GM19328 (cell line): ENCODE results near the gene ACTA1.
"Not testable (repeated sequence)": the region's sequence is repeated elsewhere in the genome, so short reads cannot be mapped to it uniquely, and the experiment has no call there.

Source experiments
- ATAC-seq: cut with Tn5 transposase; IDR thresholded peaks from one replicate; pipeline ENCODE4 v1.9.1; 2021; ENCODE audit warnings: mild to moderate bottlenecking, moderate library complexity; ENCODE audit not compliant: unreplicated experiment

Gene ACTA1

DNA sequence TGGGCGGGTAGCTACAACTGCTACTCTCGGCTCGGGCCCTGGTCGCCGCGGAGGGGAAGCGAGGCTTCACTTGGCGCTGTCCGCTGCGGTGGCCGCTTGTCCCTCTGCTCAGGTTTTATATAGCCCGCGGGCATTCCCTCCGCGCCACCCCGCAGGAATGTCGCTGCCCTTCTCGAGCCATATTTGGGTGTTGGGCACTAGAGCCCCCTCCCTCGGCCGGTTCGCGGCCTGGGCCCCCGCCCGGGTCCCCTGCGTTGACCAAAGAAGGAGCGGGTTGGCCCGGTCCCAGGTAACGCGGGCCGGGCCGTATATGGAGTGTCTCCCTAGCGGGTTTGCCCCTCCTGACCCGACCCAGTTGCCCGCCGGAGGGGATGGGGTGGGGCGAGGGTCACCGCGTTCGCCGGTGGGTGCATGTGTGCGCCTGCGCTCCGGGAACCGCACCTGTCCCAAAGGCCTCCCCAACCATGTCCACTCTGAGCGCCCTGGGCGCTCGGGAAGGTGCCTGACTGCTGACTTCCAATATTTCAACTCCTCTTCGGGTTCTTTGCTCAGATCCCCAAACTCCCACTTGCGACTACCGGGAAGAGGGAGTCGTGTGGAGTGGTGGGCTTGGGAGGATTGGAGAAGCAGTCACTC, at the start of gene ACTA1:
Gene ACTA1 (minus strand): TSS at position 90 of the 636 bp plus-strand sequence. CDS start 979 bp downstream, outside the sequence.
- no peak for ATAC-seq

DNA sequence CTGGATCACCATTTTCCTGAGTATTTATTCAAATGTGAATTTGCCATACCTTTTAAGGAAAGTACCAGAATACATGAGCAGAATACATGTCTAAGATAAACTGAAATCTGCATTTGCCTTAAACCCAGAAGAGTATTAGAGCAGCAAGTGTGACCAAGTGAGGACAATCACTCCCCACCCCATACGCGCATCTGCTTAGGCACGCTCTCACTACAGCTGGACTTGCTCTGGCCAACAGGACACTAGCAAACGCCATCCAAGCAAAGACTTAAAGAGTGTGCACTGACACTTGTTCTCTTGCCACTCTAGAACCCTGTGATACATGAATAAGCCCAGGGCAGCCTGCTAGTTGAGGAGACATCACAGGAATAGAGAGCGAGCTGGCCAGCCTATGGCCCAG, 48.6 kb upstream of the ACTA1 start:
- no peak for ATAC-seq

DNA sequence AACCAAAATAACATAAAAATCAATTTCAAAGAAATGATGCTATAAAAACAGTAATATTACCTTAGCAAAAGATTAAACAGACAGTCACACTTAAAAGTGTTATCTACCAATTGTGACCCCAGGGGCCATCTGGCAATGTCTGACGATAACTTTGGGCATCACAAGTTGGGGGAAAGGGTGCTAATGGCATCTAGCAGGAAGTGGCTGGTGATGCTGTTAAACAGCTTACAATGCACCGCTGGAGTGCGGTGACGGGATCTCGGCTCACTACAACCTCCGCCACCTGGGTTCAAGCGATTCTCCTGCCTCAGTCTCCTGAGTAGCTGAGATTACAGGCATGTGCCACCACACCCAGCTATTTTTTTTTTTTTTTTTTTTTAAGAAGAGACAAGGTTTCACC, 46.6 kb upstream of the ACTA1 start:
- ATAC-seq: no peak

DNA sequence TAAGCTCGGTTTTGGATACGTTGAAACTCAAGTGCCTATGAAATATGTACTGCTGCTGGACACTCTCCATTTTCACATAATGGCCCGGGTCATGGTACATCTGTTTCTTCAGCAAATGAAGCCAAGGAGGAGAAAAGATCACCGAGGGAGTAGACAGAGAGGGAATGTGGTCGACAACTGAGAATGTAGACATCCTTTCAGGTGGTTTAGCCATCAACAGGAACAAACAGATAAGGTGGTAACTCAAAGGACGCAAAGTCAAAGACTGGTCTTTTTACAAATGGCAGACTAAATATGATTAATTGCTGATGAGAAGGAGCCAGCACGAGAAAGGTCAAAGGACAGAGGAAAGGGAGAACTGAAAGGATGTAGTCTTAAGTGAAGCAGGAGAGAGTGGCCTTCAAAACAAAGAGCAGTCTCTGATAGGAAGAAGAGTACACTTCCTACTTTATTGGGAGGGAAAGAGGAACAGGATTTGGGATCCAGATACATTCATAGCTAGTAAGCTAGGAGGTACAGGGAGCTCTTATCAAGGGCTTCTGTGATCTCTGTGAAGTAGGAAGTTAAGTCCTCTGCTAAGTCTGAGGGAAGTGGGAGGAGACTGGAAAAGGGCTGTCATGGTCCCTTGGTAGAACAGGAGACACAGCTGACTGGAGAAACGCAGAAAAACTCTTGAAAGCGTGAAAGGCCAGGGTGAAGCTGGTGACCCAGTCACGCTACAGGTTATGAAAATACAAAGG, 45.9 kb upstream of the ACTA1 start:
- ATAC-seq: peak; percentile 67

DNA sequence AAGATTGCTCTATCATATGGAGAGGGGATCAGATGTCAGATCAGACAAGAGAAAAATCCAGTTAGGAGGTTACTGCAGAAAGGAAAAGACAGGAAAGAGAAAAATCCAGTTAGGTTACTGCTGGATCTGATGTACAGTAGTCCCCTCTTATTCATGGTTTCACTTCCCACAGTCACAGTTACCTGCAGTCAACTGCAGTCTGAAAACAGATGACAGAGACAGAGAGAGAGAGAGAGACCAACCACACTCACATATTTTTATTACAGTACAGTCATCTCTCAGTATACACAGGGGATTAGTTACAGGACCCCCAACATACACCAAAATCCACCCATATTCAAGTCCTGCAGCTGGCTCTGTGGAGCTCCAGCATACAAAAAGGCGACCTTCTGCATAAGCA, 45.0 kb upstream of the ACTA1 start:
- peak; percentile 48 for ATAC-seq

DNA sequence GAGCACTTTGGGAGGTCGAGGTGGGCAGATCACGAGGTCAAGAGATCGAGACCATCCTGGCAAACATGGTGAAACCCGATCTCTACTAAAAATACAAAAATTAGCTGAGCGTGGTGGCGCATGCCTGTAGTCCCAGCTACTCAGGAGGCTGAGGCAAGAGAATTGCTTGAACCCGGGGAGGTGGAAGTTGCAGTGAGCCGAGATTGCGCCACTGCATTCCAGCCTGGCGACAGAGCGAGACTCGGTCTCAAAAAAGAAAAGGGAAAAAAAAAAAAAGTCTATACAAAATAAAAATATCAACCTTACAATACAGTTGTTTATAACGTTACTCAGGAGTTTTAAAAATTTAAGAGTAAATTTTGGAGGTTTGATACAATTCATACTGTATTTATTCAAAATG, 42.0 kb upstream of the ACTA1 start:
- ATAC-seq: not testable (repeated sequence)

DNA sequence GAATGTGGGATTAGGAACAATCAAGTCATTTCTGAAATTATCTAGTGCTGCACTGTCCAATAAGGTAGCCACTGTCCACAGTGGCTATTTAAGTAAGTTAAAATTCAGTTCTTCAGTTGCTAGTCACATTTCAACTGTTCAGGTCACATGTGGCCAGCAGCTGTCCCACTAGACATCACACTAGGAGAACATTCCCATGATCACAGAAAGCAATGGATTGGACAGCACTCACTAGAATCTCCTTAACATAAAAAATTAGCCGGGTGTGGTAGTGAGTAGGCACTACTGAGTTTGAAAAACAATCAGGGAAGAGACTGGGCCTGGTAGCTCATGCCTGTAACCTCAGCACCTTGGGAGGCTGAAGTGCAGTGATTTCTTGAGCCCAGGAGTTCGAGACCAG, 40.6 kb upstream of the ACTA1 start:
- ATAC-seq: no peak

DNA sequence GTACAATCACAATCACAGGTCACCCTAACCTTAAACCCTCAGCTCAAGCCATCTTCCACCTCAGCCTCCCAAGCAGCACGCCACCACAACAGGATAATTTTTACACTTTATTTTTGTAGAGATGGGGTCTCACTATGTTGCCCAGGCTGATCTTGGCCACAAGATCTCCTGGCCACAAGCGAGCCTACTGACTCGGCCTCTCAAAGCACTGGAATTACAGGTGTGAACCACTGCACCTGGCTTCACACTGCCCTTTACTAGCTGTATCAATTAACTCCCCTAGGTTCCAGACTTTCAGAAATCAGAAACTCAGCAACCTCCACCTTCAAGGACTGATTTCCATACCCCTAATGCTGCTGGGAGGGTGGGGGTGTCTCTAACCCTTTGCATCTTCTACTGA, 37.3 kb upstream of the ACTA1 start:
- no peak for ATAC-seq

DNA sequence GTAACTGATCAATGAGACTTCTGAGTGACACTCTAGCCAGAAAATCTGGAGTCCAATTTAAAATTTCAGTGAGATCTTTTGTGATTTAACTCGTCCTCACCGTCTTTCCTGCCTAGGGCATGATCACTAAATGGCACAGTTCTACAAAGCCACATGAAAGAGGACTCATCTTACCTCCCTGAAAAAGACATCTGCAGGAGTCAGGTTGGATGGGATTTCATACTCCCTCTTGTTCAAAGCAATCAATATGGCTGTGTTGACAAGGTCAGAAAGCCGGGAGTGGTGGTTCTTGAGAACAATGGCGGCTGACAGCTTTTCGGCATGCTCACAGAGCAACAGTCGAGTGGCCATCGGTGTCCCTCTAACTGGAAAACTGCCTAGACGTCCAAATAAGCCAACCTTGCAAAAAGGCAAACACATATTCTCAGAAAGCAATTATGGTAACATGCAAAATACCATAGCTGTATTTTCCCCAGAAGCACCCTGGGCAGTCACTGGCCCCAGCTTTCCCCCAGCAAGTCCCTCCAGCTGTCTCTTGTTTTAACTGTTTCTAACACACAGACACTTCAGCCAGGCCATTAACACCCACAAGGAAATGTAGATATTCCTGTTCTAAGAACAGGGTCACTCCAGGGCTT, 36.6 kb upstream of the ACTA1 start:
- no peak for ATAC-seq

DNA sequence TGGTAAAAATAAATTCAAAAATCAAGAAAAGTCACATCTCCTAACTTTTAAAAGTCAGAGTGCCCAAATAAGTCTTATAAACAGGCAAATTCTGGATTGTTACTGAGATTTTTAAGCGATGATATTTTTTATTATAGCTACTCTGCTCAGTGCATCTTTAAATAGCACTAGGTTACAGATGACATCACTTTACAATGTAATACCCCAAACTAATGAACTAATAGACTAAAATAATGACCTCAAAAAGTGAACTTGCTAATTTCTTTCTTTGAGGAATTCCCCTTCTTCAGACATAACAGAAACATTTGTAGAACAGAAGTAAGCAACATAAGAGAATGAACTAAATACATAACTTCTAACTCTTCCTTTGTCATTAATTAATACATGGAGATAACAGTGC, 33.0 kb upstream of the ACTA1 start:
- no peak for ATAC-seq

DNA sequence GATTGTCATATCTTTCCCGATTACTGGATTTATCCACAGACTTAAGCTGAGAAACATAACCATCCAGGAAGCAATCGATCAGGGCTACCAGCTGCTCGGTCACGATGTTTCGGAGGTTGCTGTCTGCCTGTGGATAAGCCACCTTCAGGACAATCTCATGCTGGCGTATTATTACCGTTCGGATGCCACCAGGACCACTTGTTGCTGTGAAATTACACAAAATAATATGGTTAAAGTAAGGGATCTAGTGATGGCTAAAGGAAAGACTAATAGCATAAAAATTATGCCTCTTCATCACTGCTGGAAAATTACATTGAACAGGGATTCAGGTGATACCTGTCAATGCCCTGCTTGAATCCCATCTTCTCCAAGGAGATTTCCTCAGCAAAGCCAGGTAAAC, 30.8 kb upstream of the ACTA1 start:
- no peak for ATAC-seq

DNA sequence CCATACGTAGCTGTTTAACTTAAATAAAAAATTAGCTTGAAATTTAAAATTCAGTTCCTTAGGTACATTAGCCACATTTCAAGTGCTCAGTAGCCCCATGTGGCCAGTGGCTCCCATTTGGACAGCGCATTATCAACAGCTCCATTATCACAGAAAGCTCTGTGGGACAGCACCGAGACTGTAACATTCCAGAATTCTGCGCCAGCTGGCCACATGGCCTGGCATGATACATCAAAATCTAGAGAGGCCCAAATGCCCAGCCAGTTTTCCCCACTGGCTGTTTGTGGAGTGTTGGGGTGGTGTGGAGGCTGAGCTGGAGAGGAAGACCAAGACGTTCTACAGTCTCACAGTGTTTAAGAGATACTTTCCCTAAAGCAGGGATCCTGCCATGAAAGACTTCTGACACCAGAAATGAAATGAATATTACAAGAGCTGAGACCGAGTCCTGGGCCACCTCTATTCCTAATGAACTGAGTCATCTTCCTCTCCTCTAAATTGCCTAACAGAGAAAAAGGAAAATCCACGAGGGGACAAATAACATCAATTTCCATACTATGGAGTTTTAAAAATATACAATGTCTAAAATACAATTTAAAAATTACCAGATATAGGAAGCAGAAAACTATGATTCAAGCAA, 27.3 kb upstream of the ACTA1 start:
- ATAC-seq: no peak

DNA sequence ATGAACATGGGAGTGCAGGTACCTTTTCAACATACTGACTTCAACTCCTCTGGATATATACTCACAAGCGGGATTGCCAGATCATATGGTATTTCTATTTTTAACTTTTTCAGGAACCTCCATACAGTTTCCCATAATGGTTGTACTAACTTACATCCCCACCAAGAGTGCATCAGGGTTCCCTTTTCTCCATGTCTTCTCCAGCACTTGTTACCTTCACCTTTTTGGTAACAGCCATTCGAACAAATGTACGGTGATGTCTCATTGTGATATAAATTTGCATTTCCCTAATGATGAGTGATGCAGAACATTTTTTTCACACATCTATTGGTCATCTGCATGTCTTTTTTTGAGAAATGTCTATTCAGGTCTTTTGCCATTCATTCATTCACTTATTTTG, 25.9 kb upstream of the ACTA1 start:
- no peak for ATAC-seq

DNA sequence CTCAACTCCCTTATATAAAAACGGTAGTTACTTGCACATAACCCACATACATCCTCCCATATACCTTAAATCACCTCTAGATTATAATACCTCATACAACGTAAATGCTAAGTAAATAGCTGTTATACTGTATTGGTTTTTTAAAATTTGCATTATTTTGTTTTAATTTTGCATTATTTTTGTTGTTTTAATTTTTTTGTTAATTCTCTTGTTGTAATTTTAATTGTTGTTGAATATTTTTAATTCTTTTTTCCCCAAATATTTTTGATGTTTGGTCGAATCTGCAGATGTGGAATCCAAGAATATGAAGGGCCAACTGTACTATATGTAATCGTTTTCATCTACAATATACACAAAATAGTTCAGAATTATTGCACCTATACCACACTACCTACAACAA, 23.5 kb upstream of the ACTA1 start:
- no peak for ATAC-seq

DNA sequence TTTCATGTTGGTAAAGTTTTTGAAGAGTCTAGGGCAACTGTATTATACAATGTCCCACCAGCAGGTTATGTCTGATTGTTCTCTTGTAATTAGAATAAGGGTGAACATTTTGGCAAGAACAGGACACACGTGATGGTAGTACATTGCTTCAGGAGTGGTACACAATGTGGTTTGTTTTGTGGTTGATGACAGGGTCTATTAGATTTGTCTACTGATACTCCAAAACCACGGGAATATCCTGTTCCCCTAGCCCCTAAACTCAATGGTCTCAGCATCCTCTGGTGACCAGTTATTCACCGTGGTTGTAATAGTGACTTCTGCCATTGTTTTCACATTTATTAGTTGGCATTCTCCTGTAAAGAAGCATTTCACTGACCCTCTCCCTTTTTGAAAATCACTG, 22.1 kb upstream of the ACTA1 start:
- no peak for ATAC-seq

DNA sequence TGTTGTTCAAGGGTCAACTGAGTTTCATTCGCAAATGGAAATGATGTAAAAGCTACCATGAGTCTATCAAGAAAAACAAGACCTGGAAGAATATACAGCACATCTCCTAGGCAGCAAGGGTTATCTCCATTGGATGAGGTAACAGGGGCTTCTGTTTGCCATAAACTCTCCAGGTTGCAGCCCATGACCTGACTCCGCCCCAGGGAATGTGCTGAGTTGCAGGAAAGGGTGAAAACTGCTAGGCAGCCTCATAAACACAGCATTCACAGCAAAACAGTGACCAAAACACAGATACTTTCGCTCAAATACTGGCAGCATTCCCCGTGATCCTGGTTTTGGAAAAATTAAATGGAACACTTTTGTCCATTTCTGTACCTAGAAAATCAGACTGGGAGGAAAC, 20.2 kb upstream of the ACTA1 start:
- ATAC-seq: no peak

DNA sequence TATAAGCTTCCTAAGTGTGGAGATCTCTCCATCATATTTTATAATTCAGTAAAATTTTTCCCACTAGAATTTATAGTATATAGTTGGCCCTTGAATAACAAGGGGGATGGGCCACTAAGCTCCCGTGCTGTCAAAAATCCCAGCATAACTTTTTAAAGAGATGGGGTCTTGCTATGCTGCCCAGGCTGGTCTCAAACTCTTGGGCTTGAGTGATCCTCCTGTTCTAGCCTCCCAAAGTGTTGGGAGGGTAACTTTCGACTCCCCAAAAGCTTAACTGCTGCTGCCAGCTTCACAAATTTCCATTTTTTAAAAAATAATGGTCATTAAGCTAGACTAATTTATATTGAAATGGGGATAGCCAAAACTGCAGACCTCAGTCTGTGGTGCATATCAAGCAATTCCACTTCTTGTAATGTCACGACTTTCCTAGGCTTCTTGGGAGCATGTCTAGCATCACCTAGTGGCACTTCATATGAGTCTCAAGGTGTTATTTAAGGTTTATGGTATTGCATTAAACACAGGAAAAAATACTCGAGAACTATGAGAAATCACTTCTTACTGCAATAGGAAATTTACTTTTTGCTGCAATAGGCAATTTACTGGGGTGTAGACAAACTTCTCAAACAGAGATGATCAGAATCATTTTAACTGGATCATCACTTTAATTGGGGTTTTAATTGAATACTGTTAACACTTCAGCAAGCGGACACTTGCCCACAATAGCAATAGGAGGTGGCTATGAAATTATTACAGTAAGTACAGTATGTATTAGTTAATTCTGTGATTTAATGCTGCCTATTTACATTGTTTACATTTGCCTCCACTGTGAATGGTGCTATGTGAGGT, 19.3 kb upstream of the ACTA1 start:
- no peak for ATAC-seq

DNA sequence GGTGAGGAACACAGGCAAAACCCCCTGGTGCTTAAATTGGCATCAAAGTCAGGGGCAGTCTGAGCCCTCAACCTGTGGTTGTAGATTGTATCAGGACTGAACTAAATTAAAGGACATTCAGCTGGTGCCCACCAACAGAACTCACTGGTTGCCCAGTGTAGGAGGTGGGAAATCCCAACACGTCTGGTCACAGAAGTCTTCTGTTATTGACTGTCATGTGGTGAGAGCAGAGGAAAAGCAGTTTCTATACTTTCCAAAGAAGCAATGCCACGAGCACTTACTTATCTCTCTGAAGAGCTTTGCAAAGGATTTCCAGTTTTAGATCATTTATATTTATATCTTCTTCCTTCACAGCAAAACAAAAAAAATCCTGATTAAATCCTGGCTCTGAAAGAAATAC, 15.0 kb upstream of the ACTA1 start:
- ATAC-seq: no peak

DNA sequence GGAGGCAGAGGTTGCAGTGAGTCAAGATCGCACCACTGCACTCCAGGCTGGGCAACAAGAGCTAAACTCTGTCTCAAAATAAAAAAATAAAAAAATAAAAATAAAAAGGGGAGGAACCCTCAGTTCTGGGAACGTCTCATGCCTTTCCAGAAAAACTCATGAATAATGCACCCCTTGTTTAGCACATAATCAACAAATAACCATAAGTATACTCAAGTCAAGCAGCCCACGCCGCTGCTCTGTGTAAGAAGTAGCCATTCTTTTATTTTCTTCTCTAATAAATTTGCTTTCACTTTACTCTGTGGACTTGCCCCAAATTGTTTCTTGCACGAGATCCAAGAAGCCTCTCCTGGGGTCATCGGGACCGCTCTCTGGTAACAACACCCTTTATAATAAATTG, 14.5 kb upstream of the ACTA1 start:
- no peak for ATAC-seq

DNA sequence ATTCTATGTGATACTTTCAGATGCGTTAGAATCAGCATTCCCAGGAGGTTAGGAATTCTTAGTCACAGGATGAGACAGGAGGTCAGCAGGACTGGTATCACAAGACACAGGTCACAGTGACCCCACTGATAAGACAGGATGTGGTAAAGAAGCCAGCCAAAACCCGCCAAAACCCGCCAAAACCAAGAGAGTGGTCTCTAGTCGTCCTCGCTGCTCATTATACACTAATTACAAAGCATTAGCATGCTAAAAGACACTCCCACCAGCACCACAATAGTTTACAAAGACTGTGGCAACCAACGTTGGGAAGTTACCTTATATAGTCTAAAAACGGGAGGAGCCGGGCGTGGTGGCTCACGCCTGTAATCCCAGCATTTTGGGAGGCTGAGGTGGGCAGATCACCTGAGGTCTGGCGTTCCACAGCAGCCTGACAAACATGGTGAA, 13.9 kb upstream of the ACTA1 start:
- ATAC-seq: no peak

DNA sequence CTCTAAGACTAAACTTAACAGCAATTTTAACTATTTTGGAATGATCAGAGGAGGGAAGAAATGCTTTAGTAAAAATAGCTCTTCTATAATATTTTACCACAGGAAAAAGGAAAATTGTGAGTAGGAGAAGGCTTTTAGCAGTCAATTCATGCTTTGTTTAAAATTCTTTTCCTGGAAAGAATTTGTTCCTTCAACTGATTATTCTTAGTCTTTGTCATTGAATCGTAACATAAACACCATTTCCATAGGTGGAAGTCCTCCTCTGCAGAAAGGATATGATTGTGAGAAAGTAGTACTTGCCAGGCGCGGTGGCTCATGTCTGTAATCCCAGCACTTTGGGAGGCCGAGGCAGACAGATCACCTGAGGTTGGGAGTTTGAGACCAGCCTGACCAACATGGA, 11.9 kb upstream of the ACTA1 start:
- ATAC-seq: no peak
